HepG2 (cell line): ENCODE measurements around the gene EEFSEC. TPM values are rescaled to one million over a fixed set of nuclear protein-coding genes. Genes with fewer than 3 reads are reported as not detected.

Experiments used
- ATF7 ChIP-seq, 2 experiments: fragments of 450-650 bp in 1 of 2; sonication (generic) in 1 of 2; formaldehyde crosslinking in 1 of 2; IDR thresholded peaks; 2 replicates each; pipeline versions ENCODE4 v1.4.0 to v1.6.1; 2016 to 2020; ENCODE audit warnings: antibody characterized with exemption in 1 of 2, mild to moderate bottlenecking in 1 of 2, missing genetic modification reagents in 1 of 2
- CC2D1A ChIP-seq: sonication (generic); formaldehyde crosslinking; IDR thresholded peaks from 2 replicates; pipeline ENCODE4 v1.8.1; 2023; ENCODE audit warnings: mild to moderate bottlenecking, missing genetic modification reagents
- IKZF1 ChIP-seq: fragments of 450-650 bp; IDR thresholded peaks from 2 replicates; pipeline ENCODE4 v1.7.1; 2016
- RFX1 ChIP-seq: fragments of 450-650 bp; IDR thresholded peaks from 2 replicates; pipeline ENCODE4 v1.6.1; 2017
- SAFB2 ChIP-seq: sonication (generic); formaldehyde crosslinking; IDR thresholded peaks from 2 replicates; pipeline ENCODE4 v1.5.1; 2020; ENCODE audit warnings: missing genetic modification reagents, low read depth, mild to moderate bottlenecking, borderline replicate concordance
- THAP11 ChIP-seq: IDR thresholded peaks from 2 replicates; pipeline ENCODE4 v1.6.1; 2016; ENCODE audit warnings: missing biosample characterization, missing genetic modification reagents
- YEATS2 ChIP-seq: sonication (generic); formaldehyde crosslinking; IDR thresholded peaks from 2 replicates; pipeline ENCODE4 v1.4.0; 2020; ENCODE audit warnings: missing genetic modification reagents, borderline replicate concordance
- ZNF207 ChIP-seq: fragments of 450-650 bp; IDR thresholded peaks from 2 replicates; pipeline ENCODE4 v1.6.1; 2016; ENCODE audit warnings: antibody characterized with exemption, borderline replicate concordance
- ZNF234 ChIP-seq: sonication (generic); formaldehyde crosslinking; conservative IDR thresholded peaks from 2 replicates; pipeline ENCODE4 v1.5.1; 2020; ENCODE audit warnings: mild to moderate bottlenecking, missing genetic modification reagents
- ZNF510 ChIP-seq: sonication (generic); formaldehyde crosslinking; IDR thresholded peaks from 2 replicates; pipeline ENCODE4 v1.4.0; 2020; ENCODE audit warnings: low read depth, mild to moderate bottlenecking, missing genetic modification reagents
- ZNF577 ChIP-seq: sonication (generic); formaldehyde crosslinking; IDR thresholded peaks from 2 replicates; pipeline ENCODE4 v1.4.0; 2020; ENCODE audit warnings: mild to moderate bottlenecking, low read depth, missing genetic modification reagents, borderline replicate concordance
- ZNF619 ChIP-seq: sonication (generic); formaldehyde crosslinking; IDR thresholded peaks from 2 replicates; pipeline ENCODE4 v1.4.0; 2020; ENCODE audit warnings: mild to moderate bottlenecking, missing genetic modification reagents
- polyA plus RNA-seq, 8 experiments: library from polyadenylated mRNA; depleted of rRNA in 3 of 8; stranded (reverse) in 7 of 8; unstranded in 1 of 8; fragments of >200 nt; fragmentation: Illumina TruSeq in 4 of 8; extraction: Trizol in 4 of 8; gene quantifications; 2 replicates each; pipeline versions ENCODE4 v1.2.1 to v1.2.3, GENCODE V29; 2011 to 2016; ENCODE audit warnings: low read depth in 4 of 8, missing spikeins in 1 of 8, mixed read lengths in 1 of 8; ENCODE audit not compliant: insufficient read depth in 1 of 8
- total RNA-seq, 5 experiments: library from RNA; depleted of rRNA; stranded (reverse); fragments of >200 nt; fragmentation: Illumina TruSeq; extraction: Trizol; gene quantifications; 2 replicates each; pipeline ENCODE4 v1.2.3, GENCODE V29; 2016; ENCODE audit warnings: low read depth in 1 of 5
- TF ChIP-seq, protein P1 (sequence below): sonication (generic); formaldehyde crosslinking; IDR thresholded peaks from 2 replicates; pipeline ENCODE4 v1.5.0; 2020; ENCODE audit warnings: mild to moderate bottlenecking, missing genetic modification reagents, borderline replicate concordance
- TF ChIP-seq, protein P2 (sequence below): sonication (generic); formaldehyde crosslinking; conservative IDR thresholded peaks from 2 replicates; pipeline ENCODE4 v1.5.0; 2020; ENCODE audit warnings: missing genetic modification reagents
- TF ChIP-seq, protein P3 (sequence below): IDR thresholded peaks from 2 replicates; pipeline ENCODE4 v1.6.1; 2016; ENCODE audit warnings: low read depth, missing genetic modification reagents, missing compliant biosample characterization

Gene EEFSEC
- total and polyA plus RNA-seq, 2 of the 13 experiments (the other 11 are each of a cell fraction or from before 2014, with no cell fraction given), result 6.4 to 24.2 TPM

DNA sequence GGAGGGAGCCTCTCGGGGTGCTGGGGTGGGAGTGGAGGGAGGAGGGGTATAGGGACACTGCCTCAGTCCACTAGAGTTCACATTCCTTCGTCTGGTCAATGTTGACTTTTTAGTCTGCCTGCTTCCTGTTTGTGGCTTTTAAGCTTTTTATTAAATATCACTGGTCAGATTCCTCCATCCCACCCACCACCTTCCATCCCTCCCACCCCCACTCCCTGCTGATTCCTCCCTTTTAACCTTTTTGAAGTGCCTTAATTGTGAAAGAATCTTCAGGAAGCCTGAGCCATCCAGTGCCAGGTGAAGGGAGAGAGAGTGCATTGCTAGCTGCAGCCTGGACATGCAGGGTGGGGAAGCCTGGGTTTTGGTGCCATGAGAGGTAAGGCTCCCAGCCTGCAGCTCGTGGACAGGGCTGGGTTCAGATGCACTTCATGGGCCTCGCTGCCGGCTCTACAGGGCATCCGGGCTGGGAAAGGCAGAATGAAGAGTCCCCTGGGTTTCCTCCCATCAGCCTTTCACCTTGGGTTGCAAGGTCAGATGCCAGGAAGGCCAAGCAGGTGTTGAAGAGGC, 207.5 kb downstream of the EEFSEC start (continued):
- TF ChIP-seq, protein P1, sequence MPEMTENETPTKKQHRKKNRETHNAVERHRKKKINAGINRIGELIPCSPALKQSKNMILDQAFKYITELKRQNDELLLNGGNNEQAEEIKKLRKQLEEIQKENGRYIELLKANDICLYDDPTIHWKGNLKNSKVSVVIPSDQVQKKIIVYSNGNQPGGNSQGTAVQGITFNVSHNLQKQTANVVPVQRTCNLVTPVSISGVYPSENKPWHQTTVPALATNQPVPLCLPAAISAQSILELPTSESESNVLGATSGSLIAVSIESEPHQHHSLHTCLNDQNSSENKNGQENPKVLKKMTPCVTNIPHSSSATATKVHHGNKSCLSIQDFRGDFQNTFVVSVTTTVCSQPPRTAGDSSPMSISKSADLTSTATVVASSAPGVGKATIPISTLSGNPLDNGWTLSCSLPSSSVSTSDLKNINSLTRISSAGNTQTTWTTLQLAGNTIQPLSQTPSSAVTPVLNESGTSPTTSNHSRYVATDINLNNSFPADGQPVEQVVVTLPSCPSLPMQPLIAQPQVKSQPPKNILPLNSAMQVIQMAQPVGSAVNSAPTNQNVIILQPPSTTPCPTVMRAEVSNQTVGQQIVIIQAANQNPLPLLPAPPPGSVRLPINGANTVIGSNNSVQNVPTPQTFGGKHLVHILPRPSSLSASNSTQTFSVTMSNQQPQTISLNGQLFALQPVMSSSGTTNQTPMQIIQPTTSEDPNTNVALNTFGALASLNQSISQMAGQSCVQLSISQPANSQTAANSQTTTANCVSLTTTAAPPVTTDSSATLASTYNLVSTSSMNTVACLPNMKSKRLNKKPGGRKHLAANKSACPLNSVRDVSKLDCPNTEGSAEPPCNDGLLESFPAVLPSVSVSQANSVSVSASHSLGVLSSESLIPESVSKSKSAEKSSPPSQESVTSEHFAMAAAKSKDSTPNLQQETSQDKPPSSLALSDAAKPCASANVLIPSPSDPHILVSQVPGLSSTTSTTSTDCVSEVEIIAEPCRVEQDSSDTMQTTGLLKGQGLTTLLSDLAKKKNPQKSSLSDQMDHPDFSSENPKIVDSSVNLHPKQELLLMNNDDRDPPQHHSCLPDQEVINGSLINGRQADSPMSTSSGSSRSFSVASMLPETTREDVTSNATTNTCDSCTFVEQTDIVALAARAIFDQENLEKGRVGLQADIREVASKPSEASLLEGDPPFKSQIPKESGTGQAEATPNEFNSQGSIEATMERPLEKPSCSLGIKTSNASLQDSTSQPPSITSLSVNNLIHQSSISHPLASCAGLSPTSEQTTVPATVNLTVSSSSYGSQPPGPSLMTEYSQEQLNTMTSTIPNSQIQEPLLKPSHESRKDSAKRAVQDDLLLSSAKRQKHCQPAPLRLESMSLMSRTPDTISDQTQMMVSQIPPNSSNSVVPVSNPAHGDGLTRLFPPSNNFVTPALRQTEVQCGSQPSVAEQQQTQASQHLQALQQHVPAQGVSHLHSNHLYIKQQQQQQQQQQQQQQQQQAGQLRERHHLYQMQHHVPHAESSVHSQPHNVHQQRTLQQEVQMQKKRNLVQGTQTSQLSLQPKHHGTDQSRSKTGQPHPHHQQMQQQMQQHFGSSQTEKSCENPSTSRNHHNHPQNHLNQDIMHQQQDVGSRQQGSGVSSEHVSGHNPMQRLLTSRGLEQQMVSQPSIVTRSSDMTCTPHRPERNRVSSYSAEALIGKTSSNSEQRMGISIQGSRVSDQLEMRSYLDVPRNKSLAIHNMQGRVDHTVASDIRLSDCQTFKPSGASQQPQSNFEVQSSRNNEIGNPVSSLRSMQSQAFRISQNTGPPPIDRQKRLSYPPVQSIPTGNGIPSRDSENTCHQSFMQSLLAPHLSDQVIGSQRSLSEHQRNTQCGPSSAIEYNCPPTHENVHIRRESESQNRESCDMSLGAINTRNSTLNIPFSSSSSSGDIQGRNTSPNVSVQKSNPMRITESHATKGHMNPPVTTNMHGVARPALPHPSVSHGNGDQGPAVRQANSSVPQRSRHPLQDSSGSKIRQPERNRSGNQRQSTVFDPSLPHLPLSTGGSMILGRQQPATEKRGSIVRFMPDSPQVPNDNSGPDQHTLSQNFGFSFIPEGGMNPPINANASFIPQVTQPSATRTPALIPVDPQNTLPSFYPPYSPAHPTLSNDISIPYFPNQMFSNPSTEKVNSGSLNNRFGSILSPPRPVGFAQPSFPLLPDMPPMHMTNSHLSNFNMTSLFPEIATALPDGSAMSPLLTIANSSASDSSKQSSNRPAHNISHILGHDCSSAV (CRISPR knock-in tag), result no peak
- TF ChIP-seq ZNF510 (CRISPR knock-in tag) (no peak), RFX1 (no peak), ATF7 (IDR thresholded peaks at IDR 0.05) (no peak), ATF7 (CRISPR knock-in tag; IDR thresholded peaks at IDR 0.05) (no peak), CC2D1A (CRISPR knock-in tag) (no peak), ZNF234 (no peak), ZNF577 (CRISPR knock-in tag) (no peak), IKZF1 (no peak), YEATS2 (CRISPR knock-in tag) (peak; percentile 18; the same call in 1 of the 2 replicates), ZNF207 (no peak), THAP11 (no peak; the same call in 1 of the 2 replicates), ZNF619 (CRISPR knock-in tag) (no peak), SAFB2 (no peak)
- TF ChIP-seq, protein P2, sequence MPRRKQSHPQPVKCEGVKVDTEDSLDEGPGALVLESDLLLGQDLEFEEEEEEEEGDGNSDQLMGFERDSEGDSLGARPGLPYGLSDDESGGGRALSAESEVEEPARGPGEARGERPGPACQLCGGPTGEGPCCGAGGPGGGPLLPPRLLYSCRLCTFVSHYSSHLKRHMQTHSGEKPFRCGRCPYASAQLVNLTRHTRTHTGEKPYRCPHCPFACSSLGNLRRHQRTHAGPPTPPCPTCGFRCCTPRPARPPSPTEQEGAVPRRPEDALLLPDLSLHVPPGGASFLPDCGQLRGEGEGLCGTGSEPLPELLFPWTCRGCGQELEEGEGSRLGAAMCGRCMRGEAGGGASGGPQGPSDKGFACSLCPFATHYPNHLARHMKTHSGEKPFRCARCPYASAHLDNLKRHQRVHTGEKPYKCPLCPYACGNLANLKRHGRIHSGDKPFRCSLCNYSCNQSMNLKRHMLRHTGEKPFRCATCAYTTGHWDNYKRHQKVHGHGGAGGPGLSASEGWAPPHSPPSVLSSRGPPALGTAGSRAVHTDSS (CRISPR knock-in tag), result no peak
- TF ChIP-seq, protein P3, sequence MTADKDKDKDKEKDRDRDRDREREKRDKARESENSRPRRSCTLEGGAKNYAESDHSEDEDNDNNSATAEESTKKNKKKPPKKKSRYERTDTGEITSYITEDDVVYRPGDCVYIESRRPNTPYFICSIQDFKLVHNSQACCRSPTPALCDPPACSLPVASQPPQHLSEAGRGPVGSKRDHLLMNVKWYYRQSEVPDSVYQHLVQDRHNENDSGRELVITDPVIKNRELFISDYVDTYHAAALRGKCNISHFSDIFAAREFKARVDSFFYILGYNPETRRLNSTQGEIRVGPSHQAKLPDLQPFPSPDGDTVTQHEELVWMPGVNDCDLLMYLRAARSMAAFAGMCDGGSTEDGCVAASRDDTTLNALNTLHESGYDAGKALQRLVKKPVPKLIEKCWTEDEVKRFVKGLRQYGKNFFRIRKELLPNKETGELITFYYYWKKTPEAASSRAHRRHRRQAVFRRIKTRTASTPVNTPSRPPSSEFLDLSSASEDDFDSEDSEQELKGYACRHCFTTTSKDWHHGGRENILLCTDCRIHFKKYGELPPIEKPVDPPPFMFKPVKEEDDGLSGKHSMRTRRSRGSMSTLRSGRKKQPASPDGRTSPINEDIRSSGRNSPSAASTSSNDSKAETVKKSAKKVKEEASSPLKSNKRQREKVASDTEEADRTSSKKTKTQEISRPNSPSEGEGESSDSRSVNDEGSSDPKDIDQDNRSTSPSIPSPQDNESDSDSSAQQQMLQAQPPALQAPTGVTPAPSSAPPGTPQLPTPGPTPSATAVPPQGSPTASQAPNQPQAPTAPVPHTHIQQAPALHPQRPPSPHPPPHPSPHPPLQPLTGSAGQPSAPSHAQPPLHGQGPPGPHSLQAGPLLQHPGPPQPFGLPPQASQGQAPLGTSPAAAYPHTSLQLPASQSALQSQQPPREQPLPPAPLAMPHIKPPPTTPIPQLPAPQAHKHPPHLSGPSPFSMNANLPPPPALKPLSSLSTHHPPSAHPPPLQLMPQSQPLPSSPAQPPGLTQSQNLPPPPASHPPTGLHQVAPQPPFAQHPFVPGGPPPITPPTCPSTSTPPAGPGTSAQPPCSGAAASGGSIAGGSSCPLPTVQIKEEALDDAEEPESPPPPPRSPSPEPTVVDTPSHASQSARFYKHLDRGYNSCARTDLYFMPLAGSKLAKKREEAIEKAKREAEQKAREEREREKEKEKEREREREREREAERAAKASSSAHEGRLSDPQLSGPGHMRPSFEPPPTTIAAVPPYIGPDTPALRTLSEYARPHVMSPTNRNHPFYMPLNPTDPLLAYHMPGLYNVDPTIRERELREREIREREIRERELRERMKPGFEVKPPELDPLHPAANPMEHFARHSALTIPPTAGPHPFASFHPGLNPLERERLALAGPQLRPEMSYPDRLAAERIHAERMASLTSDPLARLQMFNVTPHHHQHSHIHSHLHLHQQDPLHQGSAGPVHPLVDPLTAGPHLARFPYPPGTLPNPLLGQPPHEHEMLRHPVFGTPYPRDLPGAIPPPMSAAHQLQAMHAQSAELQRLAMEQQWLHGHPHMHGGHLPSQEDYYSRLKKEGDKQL, result no peak
